ENCODE results near the gene SH3BP4.

SH3BP4 gene

DNA sequence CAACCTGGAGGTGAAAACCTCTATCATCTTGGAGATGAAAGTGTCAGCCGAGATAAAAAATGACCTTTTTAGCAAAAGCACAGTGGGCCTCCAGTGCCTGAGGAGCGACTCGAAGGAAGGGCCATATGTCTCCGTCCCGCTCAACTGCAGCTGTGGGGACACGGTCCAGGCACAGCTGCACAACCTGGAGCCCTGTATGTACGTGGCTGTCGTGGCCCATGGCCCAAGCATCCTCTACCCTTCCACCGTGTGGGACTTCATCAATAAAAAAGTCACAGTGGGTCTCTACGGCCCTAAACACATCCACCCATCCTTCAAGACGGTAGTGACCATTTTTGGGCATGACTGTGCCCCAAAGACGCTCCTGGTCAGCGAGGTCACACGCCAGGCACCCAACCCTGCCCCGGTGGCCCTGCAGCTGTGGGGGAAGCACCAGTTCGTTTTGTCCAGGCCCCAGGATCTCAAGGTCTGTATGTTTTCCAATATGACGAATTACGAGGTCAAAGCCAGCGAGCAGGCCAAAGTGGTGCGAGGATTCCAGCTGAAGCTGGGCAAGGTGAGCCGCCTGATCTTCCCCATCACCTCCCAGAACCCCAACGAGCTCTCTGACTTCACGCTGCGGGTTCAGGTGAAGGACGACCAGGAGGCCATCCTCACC lies 90.2 kb downstream of the SH3BP4 start:
- DNase-seq (ENCODE audit: low spot score) = no peak

DNA sequence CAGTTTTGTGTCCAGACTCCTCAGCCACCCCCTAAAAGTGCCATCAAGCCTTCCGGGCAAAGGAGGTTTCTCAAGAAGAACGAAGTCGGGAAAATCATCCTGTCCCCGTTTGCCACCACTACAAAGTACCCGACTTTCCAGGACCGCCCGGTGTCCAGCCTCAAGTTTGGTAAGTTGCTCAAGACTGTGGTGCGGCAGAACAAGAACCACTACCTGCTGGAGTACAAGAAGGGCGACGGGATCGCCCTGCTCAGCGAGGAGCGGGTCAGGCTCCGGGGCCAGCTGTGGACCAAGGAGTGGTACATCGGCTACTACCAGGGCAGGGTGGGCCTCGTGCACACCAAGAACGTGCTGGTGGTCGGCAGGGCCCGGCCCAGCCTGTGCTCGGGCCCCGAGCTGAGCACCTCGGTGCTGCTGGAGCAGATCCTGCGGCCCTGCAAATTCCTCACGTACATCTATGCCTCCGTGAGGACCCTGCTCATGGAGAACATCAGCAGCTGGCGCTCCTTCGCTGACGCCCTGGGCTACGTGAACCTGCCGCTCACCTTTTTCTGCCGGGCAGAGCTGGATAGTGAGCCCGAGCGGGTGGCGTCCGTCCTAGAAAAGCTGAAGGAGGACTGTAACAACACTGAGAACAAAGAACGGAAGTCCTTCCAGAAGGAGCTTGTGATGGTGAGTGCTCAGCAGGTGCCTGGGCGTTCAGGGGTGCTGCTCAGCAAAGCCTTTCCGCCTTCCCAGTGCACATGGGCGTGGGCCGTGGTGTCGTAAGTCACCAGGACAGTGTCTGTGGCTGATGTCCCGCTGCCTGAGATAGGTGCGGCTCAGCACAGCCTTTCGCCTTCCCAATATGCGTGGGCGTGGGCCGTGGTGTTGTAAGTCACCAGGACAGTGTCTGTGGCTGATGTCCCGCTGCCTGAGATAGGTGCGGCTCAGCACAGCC lies 91.0 kb downstream of the SH3BP4 start:
- no peak for DNase-seq (ENCODE audit: low spot score)

DNA sequence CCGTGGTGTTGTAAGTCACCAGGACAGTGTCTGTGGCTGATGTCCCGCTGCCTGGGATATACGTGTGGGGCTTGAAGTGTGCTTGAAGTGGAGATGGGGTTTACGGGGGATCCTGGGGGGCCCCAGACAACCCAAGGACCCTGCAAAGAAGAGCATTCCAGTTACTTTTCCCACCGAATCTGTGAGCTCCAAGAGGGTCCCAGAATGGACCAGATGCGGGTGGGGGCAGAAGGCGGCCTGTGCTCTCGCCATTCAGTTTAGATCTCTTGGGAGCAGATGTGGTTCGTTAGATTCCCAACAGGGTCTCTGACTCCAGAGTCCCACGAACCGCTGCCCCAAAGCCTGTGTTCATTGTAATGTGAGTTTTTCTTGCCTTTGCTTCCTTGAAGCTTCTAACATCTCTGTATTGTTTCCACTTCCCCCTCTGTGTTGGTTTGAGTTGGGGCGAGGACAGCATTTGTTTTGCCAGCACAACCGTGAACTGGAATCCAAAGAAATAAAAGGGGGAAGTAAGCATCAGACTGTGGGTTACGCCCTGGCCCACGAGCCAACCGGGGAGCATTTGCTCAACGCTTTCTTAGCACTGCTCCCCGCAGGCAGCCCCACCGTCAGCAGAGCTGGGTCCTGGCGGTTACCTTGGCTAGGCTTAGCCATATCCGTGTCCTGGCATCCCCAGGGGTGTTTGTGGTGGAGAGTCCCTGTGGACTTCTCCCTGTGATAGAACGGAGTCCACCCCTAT lies 92.1 kb downstream of the SH3BP4 start:
- no peak for DNase-seq (ENCODE audit: low spot score)

DNA sequence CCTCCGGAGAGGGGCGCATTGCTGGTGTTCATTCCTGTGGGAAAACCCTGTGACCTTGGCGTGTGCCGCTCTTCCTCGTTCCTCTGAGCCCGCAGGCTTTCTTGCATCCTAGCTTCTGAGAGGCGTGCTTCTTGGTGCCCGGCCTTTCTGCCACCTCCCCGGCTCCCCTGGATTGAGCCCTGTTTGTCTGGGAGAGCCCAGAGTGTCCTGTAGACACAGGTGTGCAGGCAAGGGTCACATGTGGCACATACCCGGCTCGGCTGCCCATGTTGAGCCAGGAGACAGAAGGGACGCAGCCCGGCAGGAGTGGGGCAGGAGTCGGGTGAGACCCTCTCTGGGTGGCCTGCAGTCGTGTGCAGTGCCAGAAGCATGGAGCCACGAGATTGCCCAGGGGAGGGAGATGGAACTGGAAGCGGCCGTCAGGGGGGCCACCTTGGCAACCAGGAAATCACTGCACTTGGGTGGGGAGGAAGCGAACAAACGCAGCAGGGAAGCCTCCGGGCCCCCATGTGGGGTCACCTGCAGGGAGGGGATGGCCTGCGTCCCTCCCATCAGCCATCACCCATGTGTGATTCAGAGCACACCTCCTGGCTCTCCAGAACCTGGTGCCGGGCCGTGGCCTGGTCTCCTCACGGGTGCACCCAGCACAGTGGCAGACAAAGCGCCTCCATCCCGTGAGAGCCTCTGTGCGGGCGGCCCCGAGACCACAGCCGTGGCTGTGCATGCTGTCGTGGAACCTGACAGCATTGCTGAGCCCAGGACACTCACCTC lies 92.9 kb downstream of the SH3BP4 start:
- DNase-seq (ENCODE audit: low spot score) = no peak

DNA sequence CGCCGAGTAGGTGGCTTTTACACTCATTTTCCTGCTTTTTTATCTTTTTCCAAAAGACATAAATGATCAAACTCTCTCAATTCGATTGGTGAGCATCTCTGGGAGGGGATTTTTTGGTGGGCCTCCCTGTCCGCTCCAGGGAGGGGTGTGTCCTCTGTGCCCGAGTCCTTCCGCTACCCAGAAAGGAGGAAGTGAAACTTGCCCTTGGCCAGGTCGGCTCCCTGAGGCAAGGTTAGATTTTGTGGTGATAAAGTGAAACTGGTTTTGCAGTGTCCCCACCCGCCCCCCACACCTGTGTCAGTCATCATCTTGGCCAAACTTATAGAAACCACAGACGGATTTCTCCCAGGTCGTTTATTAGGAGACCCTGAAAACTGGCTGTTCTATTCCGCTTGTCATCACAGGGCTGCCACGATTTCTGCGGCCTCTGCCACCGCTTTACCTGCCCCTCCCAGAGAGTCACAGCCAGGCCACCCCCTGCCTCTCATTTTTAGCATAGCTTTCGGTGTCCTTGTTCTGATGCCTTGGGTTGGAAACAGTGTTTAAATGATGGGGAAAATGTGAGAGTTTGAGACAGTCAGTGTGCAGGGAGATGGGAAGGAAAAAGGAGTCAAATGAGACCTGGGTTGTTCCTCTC lies 93.6 kb downstream of the SH3BP4 start:
- no peak for DNase-seq (ENCODE audit: low spot score)

DNA sequence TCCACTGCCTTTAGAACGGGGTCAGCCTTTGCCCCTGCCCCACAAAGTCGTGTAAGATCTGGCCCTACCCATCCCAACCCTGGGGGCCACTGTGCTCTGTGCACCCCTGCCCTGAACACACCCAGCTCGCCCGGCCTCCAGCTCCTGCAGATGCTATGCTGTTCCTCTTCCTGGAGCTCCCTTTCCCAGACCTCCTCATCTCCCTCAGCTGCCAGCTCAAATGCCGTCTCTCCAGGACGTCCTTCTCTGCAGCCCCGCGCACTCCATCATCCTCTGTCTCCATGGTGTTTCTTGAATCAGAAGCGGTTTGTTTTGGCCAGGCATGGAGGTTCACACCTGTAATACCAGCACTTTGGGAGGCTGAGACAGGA lies 94.1 kb downstream of the SH3BP4 start:
- DNase-seq (ENCODE audit: low spot score) = no peak

DNA sequence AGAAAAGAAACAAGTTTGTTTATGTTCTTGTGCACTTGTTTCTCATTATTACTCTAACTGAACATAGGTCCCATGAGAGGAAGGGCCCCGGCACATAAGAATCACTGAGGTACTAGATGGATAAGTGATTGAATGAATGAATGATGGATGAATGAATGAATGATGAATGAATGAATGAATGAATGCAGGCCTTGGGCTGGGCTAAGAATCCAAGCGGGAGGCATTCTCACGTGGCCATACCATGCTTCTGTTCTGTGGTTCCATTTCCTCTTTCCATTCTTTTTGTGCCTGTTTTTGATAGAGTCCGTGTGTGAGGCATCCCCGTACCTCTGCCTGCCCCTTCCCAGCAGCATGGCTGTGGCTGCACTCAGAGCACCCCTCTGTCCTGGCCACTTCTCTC lies 94.8 kb downstream of the SH3BP4 start:
- DNase-seq (ENCODE audit: low spot score) = no peak

DNA sequence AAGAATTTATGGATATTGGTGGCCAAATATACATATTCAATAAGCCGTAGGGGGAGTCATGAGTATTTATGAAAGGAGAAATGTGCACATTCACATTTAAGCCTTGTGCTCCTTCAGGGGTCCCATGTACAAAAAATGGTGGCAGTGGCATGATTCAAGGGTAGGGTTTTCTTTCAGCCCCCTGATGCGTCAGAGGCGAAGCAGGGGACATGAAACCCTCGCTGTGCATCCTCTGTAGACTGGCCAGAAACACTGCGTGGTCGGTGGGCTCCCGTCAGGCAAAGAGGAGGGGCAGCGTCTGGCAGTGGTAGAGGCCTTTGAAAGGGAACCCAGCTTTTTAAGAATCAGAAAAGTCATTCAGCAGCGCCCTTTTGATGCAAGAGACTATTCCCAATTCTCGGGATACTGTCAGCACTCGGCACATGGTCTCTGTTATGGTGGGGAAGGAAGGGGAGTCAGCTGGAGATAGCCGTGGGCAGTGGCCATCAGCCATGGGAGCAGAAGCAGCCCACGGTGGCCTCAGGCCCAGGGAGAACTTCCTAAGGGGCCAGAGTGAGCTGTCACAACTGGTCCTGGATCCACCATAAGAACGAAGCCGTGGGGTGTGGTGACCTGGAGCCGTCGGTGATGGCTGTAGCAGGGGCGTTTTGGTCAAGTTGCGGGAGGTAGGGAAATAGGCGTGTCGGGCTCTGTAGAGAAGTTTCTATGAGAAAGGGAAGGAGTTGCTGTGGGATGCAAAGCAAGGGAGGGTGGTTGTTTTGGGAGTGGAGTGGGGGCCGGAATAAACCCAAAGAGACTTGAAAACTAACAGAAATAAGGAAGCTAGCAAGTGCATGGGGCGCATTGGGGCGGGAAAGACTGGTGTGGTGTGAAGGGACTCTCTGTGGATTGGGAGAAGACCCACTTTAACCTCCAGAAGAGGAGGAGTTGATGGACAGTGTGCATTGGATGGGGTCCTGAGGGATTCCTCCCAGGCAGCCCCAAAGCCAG lies 95.6 kb downstream of the SH3BP4 start:
- DNase-seq (ENCODE audit: low spot score) = no peak

DNA sequence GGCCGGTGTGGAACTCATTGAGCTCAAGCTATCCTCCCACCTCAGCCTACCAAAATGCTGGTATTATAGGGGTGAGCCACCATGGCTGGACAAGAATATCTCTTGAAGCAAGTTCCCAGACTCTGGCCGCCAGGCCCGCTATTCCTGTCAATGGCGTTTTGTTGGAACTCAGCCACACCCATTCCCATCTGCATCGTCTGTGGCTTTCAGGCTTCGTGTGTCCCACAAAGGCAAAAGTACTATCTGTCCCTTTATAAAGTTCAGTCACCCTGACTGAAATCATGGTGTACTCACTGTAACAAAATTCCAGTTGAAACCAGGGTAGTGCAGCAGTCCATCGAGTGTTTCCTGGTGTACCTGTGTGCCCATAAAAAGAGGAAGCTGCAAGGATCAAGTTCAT lies 96.7 kb downstream of the SH3BP4 start:
- no peak for DNase-seq (ENCODE audit: low spot score)

DNA sequence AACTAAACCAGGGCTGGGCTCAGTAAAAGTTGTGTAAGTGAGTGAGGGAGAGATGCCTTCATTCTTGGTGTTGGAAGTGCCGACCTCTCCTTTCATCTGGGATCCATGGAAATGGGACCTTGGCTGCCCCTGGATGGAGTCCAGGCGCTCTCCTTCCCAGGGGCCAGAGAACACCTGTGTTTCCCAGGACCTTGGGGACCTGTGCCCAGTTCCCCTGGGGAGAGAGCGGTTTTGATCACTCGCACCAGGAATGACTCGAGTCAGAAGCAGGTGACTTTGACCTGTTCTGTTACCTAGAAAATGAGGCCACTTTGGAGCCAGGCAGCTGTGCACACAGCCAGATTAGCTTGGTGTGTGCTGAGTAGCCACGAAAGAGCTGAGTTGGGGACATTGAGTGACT lies 97.3 kb downstream of the SH3BP4 start:
- no peak for DNase-seq (ENCODE audit: low spot score)

DNA sequence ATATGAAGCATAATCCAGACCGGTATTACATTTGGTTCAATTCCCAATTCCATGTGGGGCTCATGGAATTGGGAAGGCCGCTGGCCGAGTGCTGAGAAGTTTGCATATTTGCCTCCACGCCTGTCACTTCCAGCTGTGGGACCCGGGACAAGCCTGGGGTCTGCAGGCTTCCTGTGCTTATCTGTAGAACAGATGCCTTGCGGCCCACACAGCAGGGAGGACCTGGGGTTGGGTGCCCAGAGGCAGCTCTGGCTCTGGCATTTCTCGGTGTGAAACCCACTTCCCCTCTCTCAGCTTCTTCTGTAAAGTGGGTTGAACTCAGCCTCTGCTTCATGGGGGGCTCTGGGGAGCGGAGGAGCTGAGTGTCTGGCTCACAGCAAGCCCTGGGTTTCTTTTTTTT lies 97.9 kb downstream of the SH3BP4 start:
- DNase-seq (ENCODE audit: low spot score) = no peak

DNA sequence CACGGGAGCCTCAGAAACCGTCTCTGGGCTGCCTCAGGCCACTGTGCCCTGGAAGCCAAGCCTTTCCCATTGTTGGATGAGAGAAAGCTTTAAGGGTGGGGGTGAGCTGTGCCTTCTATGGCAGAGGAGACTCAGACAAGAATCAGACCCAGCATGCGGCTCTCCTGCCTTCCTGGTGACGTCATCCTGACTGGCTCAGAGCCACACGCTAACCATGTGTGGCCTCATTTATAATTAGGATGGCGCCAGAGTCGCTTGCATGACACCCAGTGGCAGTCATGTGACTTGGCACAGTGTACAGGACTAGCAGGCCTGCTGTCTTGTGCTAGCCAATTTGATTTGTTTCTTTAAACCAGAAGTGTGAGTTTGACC lies 99.1 kb downstream of the SH3BP4 start:
- DNase-seq (ENCODE audit: low spot score) = no peak

DNA sequence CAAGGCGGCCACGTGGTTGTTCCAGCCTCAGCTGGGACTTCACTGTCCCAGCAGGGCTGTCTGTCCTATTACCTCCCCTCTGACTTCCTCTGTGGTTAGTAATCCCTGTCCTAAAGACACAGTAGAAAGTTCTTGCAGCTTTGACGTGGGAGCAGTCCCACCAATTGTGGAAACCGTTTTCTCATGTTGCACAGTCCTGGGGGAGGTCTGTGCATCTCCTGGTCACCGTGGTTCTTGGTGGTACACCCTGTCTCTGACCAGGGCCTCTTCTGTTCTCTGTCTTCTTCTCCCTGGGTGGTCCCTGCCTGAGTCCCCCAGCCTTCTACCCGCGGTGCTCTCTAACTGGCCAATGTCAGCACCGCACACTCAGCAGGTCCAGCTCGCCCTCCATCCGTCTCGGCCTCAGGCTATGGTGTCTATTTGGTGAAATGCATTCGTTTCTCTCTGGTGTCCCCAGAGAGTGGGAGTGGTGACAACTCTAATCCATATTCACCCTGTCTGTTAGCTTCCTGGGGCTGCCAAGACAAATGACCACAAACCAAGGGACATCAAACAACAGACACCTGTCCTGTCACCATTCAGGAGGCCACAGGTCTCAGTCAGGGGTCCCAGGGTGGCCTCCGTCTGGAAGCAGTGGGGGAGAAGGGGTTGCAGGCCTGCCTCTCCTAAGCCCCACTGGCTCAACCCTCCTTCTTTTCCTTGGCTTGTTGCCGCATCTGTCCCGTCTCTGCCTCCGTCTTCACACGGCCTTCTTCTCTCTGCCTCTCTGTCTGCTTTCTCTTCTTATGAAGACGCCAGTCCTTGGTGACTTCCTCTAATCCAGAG lies 99.8 kb downstream of the SH3BP4 start:
- DNase-seq (ENCODE audit: low spot score) = no peak

DNA sequence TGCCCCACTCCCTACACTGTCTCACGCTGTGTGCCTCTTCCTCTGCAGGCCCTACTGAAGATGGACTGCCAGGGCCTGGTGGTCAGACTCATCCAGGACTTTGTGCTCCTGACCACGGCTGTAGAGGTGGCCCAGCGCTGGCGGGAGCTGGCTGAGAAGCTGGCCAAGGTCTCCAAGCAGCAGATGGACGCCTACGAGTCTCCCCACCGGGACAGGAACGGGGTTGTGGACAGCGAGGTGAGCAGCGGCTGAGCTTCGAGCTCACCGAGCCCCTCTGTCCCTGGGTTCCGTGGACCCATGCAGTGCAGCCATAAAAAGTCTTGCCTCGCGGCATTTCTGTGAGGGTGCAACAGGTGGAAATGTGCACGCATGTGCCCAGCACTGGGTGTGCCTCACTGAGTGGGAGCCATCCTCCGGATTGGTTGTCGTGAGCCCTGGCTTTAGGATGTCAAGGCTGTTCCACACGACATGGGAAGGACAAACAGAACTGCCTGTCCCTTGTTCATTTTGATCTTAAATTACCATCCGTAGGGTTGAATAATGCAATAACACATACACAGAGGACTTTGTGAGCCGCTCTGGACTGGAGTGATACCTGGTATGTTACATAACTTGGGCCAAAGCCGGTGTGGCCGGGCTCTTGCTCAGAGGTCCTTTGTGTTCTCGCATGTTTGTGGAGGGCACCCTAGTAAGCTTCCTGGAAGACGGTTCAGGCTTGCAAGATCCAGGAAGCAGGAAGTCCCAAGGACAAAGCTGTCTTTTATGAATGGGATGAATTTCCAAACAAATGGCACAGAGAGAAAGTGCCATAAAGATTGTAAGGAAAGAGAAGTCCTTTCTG lies 100.9 kb downstream of the SH3BP4 start:
- DNase-seq (ENCODE audit: low spot score) = no peak

DNA sequence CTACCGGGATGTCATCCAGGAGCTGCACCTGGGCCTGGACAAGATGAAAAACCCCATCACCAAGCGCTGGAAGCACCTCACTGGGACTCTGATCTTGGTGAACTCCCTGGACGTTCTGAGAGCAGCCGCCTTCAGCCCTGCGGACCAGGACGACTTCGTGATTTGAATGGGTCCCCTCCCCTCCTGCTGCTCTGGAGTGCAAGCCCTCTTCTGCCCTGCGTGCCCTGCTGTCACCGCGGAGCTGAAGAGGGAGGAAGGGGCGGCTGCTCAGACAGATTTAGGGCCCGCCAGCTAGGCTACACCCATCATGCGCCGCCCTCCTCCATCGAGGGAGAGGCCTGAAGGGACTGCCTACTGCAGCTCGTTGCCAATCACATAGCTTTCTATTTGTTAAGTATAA lies 101.8 kb downstream of the SH3BP4 start:
- DNase-seq (ENCODE audit: low spot score) = no peak

DNA sequence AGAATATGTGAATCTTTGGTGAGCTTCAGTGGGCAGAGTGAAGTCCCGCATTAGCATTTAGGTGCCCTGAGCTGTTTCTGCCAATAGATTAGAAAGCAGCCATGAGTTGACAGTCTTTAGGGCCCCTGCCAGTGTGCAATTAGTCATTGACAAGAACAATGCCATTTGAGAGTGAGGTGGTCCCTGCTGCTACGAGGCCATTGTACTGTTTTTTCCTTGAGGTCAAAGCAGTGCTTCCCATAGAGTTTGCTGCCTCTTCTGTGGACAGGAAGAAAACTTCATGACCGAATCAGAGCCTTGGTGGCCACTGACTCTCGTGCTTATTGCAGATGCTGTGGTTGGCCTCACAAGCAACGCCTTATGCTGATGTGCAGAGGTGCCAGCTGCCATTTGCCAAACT lies 102.7 kb downstream of the SH3BP4 start:
- no peak for DNase-seq (ENCODE audit: low spot score)

DNA sequence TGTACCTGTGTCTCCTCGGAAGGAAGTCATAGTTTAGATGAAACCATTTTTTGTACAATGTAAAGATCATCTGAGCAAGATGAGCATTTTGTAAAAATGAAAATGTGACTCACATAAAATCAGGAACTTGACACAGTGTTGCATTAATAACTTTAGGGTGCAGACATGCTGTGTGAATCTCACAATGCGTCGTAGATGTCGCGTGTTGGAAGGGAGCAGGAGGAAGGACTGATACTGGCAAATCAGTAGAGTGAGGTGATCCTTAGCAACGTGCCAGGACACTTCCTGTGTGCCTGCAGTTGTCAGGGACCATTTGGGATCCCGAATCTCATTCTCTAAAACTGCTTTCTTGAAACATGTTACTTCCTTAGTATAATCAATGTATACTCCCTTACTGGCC lies 103.1 kb downstream of the SH3BP4 start:
- no peak for DNase-seq (ENCODE audit: low spot score)

DNA sequence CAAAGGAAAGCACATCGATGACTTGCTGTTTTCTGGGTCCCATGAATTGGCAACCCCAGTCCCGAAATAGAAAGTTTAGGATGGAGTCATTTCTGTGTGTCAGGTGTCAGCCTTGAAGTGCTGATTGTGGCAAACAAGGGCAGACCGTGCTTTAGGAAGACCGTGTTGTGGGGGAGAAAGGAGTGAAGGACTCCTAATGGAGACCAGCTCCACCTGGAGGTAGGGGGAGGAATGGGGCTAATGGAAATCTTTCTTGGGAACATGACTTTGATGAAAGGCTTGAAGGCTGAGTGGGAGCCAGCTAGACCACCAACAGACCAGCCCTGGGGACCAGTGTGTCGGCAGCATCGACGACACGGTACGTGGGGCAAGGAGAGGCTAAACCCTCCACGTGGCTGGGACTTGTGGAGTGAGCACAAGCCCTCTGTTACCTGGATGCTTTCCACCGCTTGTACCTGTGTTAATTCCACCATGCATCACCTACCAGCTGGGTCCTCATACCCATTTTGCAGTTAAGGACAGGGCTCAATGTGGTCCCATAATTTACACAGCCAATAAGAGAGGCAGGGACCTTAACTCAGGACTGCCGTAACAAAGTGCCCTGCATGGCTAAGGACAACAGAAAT lies 104.2 kb downstream of the SH3BP4 start:
- no peak for DNase-seq (ENCODE audit: low spot score)
